GM21528 (cell line): ENCODE results near the gene GCN1.
A peak's percentile ranks its signal among the peaks of the same experiment; 100 is the strongest.

ENCODE experiments used
- ATAC-seq: cut with Tn5 transposase; IDR thresholded peaks from one replicate; pipeline ENCODE4 v1.9.1; 2021; ENCODE audit warnings: mild to moderate bottlenecking, moderate library complexity; ENCODE audit not compliant: unreplicated experiment, low FRiP score

Gene GCN1

DNA sequence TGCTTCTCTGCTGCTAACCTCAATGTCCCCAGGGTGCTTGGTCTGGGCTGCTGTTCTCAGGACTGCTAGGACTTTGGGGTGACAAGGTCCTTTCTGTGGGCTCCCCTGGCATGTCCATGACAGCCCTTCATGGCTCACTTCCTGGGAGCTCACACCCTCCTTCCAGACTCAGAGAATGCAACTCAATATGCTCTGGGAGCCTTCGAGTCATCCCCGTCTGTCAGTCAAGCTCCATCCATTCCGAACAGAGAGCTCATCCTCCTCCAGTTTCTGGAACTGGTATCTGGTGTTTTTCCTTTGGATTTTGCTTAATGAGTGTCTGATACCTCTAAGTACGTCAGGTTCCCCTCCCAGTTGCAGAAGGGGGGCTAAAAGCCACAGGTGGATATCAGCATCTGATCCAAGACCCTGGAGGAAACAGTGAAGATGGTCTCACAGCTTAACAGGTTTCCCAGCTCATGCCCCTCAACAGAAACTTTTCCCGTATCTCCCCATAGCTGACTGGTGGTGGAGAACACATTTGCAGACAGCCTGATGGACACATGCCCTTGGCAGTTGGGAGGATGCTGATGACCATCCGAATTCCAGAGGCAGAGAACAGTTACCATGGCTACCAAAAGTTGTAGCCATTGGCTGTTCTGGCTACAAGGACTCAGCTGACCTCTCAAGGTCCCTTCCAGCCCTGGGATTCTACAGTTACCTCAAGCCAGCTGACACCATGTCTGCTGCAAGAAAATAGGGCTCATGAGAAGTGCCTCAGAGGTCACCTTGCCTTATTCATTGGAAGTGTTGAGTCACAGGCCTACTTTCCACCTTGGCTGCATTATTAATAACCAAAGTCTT lies 68.5 kb downstream of the GCN1 start:
- ATAC-seq, result no peak

GRCh38 chr12:120125029-120125428 lies 69.5 kb downstream of the GCN1 start:
- ATAC-seq, result no peak

DNA sequence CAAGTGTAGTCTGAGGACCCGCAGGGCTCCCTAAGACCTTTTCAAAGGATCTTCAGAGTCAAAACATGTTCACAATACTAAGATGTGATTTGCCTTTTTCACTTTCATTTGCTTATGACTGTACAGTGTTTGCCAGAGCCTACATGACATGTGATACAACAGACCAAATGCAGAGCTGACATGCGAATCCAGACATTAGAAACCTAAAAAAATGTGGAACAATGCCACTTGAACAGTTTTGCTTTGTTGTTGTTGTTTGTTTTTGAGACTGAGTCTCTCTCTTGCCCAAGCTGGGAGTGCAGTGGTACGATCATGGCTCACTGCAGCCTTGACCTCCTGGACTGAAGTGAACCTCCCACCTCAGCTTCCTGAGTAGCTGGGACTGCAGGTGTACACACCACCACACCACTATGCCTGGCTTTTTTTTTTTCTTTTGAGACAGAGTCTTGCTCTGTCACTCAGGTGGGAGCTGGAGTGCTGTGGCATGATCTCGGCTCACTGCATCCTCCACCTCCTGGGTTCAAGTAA lies 72.7 kb downstream of the GCN1 start:
- ATAC-seq, result peak; percentile 41

- ATAC-seq, result no peak
These were observed 73.2 kb downstream of the GCN1 start for GRCh38 chr12:120121343-120121742.

DNA sequence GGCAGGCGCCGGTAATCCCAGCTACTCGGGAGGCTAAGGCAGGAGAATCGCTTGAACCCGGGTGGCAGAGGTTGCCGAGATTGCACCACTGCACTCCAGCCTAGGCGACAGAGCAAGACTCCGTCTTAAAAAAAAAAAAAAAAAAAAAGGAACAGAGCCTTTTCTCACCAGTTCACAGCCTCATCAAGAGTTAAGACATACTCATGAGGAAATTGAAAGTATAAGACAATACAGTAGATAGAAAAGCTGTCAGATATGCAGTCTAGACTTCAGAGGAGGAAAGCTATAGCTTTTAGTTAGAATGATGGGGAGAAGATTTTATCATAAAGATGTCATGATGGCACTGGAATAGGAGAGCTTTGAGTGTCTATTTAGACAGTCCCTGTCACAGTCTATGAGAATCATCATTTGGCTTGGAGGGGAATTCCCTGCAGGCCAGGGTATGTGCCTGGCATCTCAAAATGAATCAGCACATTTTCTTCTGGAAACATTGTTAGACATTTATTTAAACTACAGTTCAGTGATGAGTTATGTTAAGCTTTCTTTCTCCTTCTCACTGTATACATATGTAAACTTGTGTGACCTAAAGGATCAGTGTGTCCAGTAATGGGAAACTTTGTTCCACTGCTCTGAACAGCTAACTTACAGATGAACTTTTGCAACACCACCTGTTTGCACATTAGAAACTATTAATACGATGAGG lies 75.1 kb downstream of the GCN1 start:
- no peak for ATAC-seq

GRCh38 chr12:120118321-120119061 lies 76.0 kb downstream of the GCN1 start:
- no peak for ATAC-seq

- ATAC-seq, result no peak
These were observed 76.6 kb downstream of the GCN1 start for GRCh38 chr12:120117961-120118320.

DNA sequence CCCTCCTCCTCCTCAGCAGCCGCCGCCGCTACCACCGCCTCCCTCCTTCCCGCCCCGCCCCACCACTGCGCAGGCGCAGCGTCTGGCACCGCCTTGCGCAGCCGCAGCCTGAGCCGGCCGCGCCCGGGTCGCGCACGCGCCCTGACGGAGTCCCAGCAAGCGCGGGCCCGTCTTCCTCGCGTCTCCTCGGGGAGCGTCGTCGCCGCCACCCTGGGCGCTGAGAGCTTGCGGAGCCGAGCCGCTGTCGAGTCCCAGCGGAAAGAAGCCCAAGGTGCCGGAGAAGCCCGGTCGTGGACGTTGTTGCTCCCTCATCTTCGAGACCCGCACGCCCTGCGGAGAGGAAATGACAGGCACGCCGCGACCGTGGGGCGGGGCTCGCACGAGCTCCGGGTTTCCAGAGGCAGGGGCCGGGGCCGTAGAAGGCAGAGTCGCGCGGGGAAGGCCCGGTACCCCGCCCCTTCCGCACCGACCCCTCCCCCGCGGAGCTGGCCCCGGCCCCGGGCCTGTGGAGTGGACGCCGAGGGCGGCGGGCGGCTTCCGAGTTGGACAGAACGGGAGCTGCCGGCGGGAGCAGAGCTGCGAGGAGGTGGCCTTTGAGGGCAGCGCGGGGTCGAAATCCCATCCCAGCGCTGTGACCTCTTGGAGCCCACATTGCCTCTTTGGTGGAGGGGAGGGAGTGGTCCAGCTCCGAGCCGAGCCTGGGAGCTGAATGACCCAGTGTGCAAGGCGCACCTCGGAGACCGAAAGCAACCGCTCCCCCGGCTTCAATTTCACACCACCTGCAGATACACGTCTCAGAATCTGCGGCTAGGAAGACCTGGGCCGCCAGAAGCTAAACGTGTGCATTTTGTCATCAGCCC lies 77.5 kb downstream of the GCN1 start:
- ATAC-seq, result peak; percentile 47

DNA sequence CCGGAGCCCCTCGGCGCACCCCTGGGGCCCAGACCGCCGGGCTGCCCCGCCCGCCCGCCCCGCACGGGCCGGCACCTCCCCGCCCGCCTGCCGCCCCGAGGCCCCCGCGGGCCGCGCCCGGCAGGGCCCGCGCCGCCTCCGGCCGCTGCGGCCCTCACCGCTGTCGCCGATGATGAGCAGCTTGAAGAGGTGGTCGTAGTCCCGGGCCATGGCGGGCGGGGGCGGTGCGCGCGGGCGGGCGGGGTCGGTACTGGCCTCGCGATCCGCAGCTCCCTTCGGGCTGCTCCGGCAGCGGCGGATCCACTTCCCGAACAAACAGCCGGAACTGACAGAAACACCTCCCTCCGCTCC lies 78.1 kb downstream of the GCN1 start, which contains the start of gene RAB35:
RAB35 (minus strand) TSS at position 313 of the 351 bp plus-strand sequence; CDS start at position 210, 103 bp downstream.
- peak; percentile 3 for ATAC-seq

GRCh38 chr12:120115692-120116440 lies 78.6 kb downstream of the GCN1 start:
- no peak for ATAC-seq

DNA sequence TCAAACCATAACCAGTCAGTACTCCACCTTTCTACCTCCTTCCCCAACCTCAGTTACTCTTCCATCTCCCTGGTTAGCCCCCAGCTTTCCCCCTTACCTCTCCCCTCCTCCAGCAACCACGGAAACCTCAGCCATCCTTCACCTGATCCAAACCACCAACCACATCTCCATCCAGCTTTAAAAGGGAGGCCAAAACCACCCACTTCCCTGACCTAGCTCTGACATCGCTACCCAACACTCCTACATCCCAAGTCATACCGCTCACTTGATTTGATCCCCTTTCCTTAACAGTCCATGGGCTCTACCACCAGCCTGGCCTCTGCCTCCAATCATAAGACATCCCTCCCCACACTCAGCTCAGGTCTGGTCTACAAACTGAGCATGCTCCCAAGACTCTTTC lies 79.4 kb downstream of the GCN1 start:
- ATAC-seq, result no peak

DNA sequence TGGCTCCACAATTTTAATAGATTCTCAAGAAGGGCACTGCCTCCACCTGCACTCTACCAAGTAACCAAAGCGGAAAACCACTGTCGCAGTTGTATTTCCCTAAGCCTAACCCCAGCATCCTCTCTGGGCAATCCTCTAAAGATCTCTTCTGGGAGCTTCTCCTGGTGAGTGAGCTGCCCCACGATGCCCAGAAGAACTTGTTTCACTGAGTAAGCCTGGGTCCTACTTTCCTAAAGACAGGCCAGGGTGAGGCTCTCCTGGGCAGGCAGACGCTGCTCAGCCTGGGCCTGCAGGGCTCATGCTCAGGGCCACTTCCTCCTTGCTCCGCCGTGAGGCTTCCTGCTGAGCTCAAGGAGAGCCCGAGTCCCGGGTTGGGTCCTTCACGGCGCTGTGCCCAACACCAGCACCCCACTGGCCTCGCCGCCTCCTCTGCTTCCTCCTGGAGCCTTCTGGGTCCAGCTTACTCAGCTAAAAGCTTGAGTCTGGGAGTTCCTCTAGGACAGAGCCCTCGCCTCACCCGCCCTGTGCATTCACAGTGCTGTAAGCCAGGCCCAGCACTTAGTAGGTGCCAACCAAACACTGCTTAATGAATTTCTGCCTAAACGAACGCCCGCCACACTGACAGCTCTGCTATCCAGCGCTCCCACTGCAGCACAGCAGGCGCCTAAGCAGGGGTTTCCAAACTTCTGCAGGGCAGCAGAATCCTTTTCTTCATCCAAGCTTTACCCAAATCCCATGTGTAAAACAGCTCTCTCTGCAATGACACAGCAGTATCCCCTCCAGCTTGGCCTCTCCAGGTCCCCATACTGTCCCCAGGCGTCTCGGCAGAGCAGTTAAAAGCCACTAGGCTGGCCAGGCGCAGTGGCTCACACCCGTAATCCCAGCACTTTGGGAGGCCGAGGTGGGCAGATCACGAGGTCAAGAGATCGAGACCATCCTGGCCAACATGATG lies 83.7 kb downstream of the GCN1 start:
- ATAC-seq, result peak; percentile 69

GRCh38 chr12:120109570-120110267 lies 84.8 kb downstream of the GCN1 start:
- no peak for ATAC-seq

DNA sequence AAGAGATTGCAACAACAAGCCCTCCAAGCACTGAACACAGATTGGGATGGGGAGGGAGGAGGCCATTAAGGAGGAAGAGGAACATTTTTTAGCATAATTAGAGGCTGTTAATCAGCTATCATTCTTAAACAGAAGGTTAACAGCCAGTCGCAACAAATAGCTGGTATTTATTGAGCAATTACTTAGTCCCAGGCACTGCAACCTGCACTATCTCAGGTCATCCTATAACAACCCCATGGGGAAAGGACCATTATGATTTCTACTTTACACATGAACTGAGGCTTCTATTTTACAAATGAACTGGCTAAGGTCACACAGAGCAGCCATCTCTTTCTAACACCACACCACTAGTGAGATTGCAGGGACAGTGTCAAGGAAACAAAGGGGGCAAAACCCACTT lies 88.4 kb downstream of the GCN1 start:
- ATAC-seq, result no peak

- no peak for ATAC-seq
These were observed 91.1 kb downstream of the GCN1 start for GRCh38 chr12:120103371-120103770.

- ATAC-seq, result no peak
These were observed 91.5 kb downstream of the GCN1 start for GRCh38 chr12:120103044-120103338.

DNA sequence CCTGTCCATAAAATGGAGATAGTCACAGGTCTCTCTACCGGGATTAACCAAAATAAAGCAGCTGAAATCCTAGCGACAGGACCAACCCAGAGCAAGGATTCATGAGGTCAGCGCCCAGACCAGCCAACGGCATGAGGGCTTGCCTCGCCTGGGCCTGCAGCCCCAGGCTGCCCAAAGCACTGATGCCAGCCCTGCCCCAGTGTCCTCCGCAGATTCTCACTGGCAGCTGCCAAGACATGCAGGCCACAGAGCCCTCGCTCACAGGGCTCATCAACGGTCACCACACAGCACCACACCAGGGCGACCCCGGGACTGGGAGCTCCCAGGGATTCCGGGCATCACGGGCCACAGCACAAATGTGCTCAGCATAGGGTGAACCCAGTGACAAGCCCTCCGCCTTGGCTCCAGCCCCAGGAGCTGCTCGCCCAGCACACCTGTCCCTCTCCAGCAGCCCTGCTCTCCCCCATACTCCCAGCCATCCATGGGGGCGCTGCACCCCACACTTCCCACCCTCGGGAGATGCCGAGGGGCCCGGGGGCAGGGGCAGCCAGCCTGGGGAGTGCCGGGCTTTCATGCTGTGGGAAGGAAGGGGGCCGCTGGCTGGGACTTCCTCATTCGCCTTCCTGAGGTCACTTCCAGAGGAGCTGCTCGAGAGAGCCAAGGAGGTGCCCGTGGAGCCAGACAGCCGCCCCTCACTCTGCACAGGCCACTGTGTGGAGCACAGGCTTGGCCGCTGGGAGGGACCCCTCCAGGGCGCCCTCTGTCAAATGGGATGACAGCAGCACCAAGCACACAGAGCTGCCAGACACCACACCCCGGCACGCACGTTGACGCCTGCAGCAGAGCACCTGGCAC lies 92.1 kb downstream of the GCN1 start:
- ATAC-seq, result no peak
